HepG2 (cell line): ENCODE results near the gene PSD4. TPM values are rescaled to one million over a fixed set of nuclear protein-coding genes. Genes with fewer than 3 reads are reported as not detected.

ENCODE experiments used
- ARNT ChIP-seq: fragments of 450-650 bp; IDR thresholded peaks from 2 replicates; pipeline ENCODE4 v1.6.1; 2017
- ATF3 ChIP-seq: sonication (generic); formaldehyde crosslinking; IDR thresholded peaks from 2 replicates; pipeline ENCODE4 v1.4.0; 2020; ENCODE audit warnings: missing genetic modification reagents
- DNMT1 ChIP-seq: sonication (generic); formaldehyde crosslinking; IDR thresholded peaks from 2 replicates; pipeline ENCODE4 v1.5.1; 2020; ENCODE audit warnings: mild to moderate bottlenecking, missing genetic modification reagents
- EHMT2 ChIP-seq: fragments of 200-600 bp; sonication (generic); IDR thresholded peaks from 2 replicates; pipeline ENCODE4 v1.7.0; 2017; ENCODE audit warnings: antibody characterized with exemption, low read depth, low read length, borderline replicate concordance
- EZH2 ChIP-seq: conservative IDR thresholded peaks from 2 replicates; pipeline ENCODE4 v1.6.1; 2012; ENCODE audit warnings: mild to moderate bottlenecking, low read depth, low read length, moderate library complexity
- GPN1 ChIP-seq: sonication (generic); formaldehyde crosslinking; IDR thresholded peaks from 2 replicates; pipeline ENCODE4 v1.5.1; 2020; ENCODE audit warnings: missing genetic modification reagents, borderline replicate concordance
- KDM5A ChIP-seq: fragments of 200-600 bp; sonication (generic); IDR thresholded peaks from 2 replicates; pipeline ENCODE4 v1.7.0; 2018; ENCODE audit warnings: antibody characterized with exemption, mild to moderate bottlenecking, low read length, borderline replicate concordance
- KLF6 ChIP-seq: IDR thresholded peaks from 2 replicates; pipeline ENCODE4 v1.8.0; 2016; ENCODE audit warnings: missing biosample characterization, missing genetic modification reagents
- MAFG ChIP-seq: sonication (generic); formaldehyde crosslinking; IDR thresholded peaks from 2 replicates; pipeline ENCODE4 v1.5.1; 2020; ENCODE audit warnings: mild to moderate bottlenecking, missing genetic modification reagents
- MED1 ChIP-seq: sonication (generic); formaldehyde crosslinking; IDR thresholded peaks from 2 replicates; pipeline ENCODE4 v1.4.0; 2020; ENCODE audit warnings: missing genetic modification reagents
- MNT ChIP-seq: fragments of 450-650 bp; IDR thresholded peaks from 2 replicates; pipeline ENCODE4 v1.6.1; 2016
- RBAK ChIP-seq: sonication (generic); formaldehyde crosslinking; IDR thresholded peaks from 2 replicates; pipeline ENCODE4 v1.5.1; 2020; ENCODE audit warnings: mild to moderate bottlenecking, missing genetic modification reagents
- SCMH1 ChIP-seq: sonication (generic); formaldehyde crosslinking; IDR thresholded peaks from 2 replicates; pipeline ENCODE4 v1.9.0; 2021; ENCODE audit warnings: missing genetic modification reagents, mild to moderate bottlenecking, borderline replicate concordance
- SIX1 ChIP-seq: sonication (generic); formaldehyde crosslinking; IDR thresholded peaks from 2 replicates; pipeline ENCODE4 v1.4.0; 2020; ENCODE audit warnings: missing genetic modification reagents, borderline replicate concordance
- TAF15 ChIP-seq: fragments of 200-400 bp; formaldehyde crosslinking; IDR thresholded peaks from one replicate; pipeline ENCODE4 v1.6.1; 2018; ENCODE audit warnings: mild to moderate bottlenecking, low read depth, low read length; ENCODE audit not compliant: poor library complexity, severe bottlenecking
- XRCC5 ChIP-seq: fragments of 200-400 bp; formaldehyde crosslinking; optimal IDR thresholded peaks from 2 replicates; pipeline ENCODE3; 2017; ENCODE audit warnings: mild to moderate bottlenecking, low read length
- ZBTB7A ChIP-seq: sonication (generic); formaldehyde crosslinking; IDR thresholded peaks from 2 replicates; pipeline ENCODE4 v1.8.0; 2022; ENCODE audit warnings: mild to moderate bottlenecking, missing genetic modification reagents
- ZFP36L1 ChIP-seq: sonication (generic); formaldehyde crosslinking; IDR thresholded peaks from 2 replicates; pipeline ENCODE4 v1.8.0; 2022; ENCODE audit warnings: mild to moderate bottlenecking, missing genetic modification reagents, moderate library complexity
- ZFP82 ChIP-seq: sonication (generic); formaldehyde crosslinking; IDR thresholded peaks from 2 replicates; pipeline ENCODE4 v1.5.1; 2020; ENCODE audit warnings: mild to moderate bottlenecking, missing genetic modification reagents, borderline replicate concordance
- ZNF17 ChIP-seq: sonication (generic); formaldehyde crosslinking; IDR thresholded peaks from 2 replicates; pipeline ENCODE4 v1.5.0; 2020; ENCODE audit warnings: mild to moderate bottlenecking, missing genetic modification reagents
- ZNF503 ChIP-seq: sonication (generic); formaldehyde crosslinking; IDR thresholded peaks from 2 replicates; pipeline ENCODE4 v1.4.0; 2020; ENCODE audit warnings: missing genetic modification reagents
- ZNF570 ChIP-seq: sonication (generic); formaldehyde crosslinking; IDR thresholded peaks from 2 replicates; pipeline ENCODE4 v1.4.0; 2020; ENCODE audit warnings: mild to moderate bottlenecking, missing genetic modification reagents, borderline replicate concordance
- ZNF670 ChIP-seq: sonication (generic); formaldehyde crosslinking; IDR thresholded peaks from 2 replicates; pipeline ENCODE4 v1.8.0; 2022; ENCODE audit warnings: mild to moderate bottlenecking, missing genetic modification reagents, borderline replicate concordance
- ZSCAN29 ChIP-seq: sonication (generic); formaldehyde crosslinking; conservative IDR thresholded peaks from 2 replicates; pipeline ENCODE4 v1.4.0; 2020; ENCODE audit warnings: mild to moderate bottlenecking, missing genetic modification reagents
- polyA plus RNA-seq, 8 experiments: library from polyadenylated mRNA; depleted of rRNA in 3 of 8; stranded (reverse) in 7 of 8; unstranded in 1 of 8; fragments of >200 nt; fragmentation: Illumina TruSeq in 4 of 8; extraction: Trizol in 4 of 8; gene quantifications; 2 replicates each; pipeline versions ENCODE4 v1.2.1 to v1.2.3, GENCODE V29; 2011 to 2016; ENCODE audit warnings: low read depth in 4 of 8, missing spikeins in 1 of 8, mixed read lengths in 1 of 8; ENCODE audit not compliant: insufficient read depth in 1 of 8
- total RNA-seq, 5 experiments: library from RNA; depleted of rRNA; stranded (reverse); fragments of >200 nt; fragmentation: Illumina TruSeq; extraction: Trizol; gene quantifications; 2 replicates each; pipeline ENCODE4 v1.2.3, GENCODE V29; 2016; ENCODE audit warnings: low read depth in 1 of 5
- TF ChIP-seq, protein P1 (sequence below): sonication (generic); formaldehyde crosslinking; IDR thresholded peaks from 2 replicates; pipeline ENCODE4 v1.4.0; 2020; ENCODE audit warnings: missing genetic modification reagents, borderline replicate concordance

PSD4 gene
- total and polyA plus RNA-seq, 2 of the 13 experiments (the other 11 are each of a cell fraction or from before 2014, with no cell fraction given) = 5.8 to 9.4 TPM

DNA sequence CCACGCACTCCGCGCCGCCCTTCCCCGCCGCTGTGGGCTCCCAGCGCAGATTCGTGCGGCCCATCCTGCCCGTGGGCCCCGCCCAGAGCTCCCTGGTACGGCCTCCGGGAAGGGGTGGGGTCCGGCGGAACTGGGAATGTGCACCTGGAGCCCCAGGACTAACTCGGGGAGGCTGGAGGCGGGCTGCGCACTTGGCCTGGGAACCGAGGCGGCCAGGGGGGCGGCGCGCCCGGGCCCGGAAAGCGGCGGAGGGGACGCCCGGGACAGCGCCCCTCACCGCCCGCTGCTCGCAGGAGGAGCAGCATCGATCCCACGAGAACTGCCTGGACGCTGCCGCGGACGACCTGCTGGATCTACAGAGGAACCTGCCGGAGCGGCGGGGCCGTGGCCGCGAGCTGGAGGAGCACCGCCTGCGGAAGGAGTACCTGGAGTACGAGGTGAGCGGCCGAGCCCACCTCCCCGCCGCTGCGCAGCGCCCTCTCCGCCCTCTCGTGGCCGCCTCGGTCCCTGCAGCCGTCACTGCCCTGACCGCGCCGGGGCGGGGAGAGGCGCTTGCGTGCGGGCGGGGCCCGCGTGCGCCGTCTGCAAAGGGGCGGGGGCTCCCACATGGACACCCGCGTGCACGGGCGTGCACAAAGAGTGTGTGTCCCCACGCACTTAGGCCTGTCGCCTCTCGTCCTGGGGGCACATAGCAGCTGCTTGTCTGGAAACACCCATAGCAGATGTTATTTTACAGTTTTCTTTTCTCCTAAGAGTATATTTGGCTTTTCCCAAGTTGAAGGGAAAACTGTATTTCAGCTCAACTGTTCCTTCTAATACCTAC lies 25.2 kb downstream of the PSD4 start (continued):
- TF ChIP-seq MNT (peak; percentile 30; the same call in 1 of the 2 replicates), SIX1 (CRISPR knock-in tag) (no peak), ZNF670 (CRISPR knock-in tag) (no peak), ZNF503 (CRISPR knock-in tag) (no peak; the same call in 1 of the 2 replicates), KDM5A (no peak; the same call in 1 of the 2 replicates), ZBTB7A (CRISPR knock-in tag) (0 out of 2 replicates have a peak, but pooled peaks have one; percentile 89), ZNF17 (CRISPR knock-in tag) (no peak), KLF6 (CRISPR knock-in tag) (peak; percentile 80; the same call in 1 of the 2 replicates), TAF15 (no peak), EHMT2 (no peak), XRCC5 (peak; percentile 91), SCMH1 (CRISPR knock-in tag) (no peak), EZH2 (no peak), ATF3 (CRISPR knock-in tag) (peak; percentile 49; the same call in 1 of the 2 replicates), ZFP82 (no peak), ZFP36L1 (no peak; the same call in 1 of the 2 replicates), ZNF570 (CRISPR knock-in tag) (no peak), MED1 (CRISPR knock-in tag) (peak; percentile 61; the same call in 1 of the 2 replicates), DNMT1 (CRISPR knock-in tag) (peak; percentile 60; the same call in 1 of the 2 replicates), RBAK (no peak), ZSCAN29 (CRISPR knock-in tag) (peak; percentile 47; the same call in 1 of the 2 replicates), ARNT (no peak), GPN1 (CRISPR knock-in tag) (no peak), MAFG (CRISPR knock-in tag) (0 out of 2 replicates have a peak, but pooled peaks have one; percentile 46)
- TF ChIP-seq, protein P1, sequence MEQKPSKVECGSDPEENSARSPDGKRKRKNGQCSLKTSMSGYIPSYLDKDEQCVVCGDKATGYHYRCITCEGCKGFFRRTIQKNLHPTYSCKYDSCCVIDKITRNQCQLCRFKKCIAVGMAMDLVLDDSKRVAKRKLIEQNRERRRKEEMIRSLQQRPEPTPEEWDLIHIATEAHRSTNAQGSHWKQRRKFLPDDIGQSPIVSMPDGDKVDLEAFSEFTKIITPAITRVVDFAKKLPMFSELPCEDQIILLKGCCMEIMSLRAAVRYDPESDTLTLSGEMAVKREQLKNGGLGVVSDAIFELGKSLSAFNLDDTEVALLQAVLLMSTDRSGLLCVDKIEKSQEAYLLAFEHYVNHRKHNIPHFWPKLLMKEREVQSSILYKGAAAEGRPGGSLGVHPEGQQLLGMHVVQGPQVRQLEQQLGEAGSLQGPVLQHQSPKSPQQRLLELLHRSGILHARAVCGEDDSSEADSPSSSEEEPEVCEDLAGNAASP (CRISPR knock-in tag) = no peak
